Ishikawa (cell line): Measurements from ENCODE around the gene FURIN.

ENCODE experiments used
- RAD21 ChIP-seq: IDR thresholded peaks from 2 replicates; pipeline ENCODE4 v1.6.1; 2012; ENCODE audit warnings: low read depth
- TF ChIP-seq, protein P1 (sequence below): IDR thresholded peaks from 2 replicates; pipeline ENCODE4 v1.6.1; 2012; ENCODE audit warnings: low read depth, mild to moderate bottlenecking
- TF ChIP-seq, protein P2 (sequence below): IDR thresholded peaks from 2 replicates; pipeline ENCODE4 v1.6.1; 2012

DNA sequence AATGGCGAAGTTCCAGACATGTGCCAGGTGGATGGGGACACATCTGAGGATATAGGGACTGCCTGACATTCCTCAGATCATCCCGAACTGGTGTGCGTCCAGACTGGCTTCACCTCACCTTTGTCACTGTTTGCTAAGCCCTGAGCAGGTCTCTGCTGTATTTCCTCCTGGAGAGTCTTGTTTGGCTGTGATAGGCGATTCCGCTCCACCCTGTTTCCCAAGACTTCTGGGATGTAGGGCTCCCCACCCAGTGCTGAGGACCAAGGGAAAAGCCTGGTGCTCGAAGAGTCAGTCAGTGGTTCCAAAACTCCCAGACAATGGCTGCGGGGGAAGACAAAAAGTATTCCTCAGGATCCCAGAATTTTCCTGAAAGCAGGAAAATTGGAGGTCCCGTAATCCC is 11.1 kb upstream of the FURIN start:
- TF ChIP-seq, protein P1, sequence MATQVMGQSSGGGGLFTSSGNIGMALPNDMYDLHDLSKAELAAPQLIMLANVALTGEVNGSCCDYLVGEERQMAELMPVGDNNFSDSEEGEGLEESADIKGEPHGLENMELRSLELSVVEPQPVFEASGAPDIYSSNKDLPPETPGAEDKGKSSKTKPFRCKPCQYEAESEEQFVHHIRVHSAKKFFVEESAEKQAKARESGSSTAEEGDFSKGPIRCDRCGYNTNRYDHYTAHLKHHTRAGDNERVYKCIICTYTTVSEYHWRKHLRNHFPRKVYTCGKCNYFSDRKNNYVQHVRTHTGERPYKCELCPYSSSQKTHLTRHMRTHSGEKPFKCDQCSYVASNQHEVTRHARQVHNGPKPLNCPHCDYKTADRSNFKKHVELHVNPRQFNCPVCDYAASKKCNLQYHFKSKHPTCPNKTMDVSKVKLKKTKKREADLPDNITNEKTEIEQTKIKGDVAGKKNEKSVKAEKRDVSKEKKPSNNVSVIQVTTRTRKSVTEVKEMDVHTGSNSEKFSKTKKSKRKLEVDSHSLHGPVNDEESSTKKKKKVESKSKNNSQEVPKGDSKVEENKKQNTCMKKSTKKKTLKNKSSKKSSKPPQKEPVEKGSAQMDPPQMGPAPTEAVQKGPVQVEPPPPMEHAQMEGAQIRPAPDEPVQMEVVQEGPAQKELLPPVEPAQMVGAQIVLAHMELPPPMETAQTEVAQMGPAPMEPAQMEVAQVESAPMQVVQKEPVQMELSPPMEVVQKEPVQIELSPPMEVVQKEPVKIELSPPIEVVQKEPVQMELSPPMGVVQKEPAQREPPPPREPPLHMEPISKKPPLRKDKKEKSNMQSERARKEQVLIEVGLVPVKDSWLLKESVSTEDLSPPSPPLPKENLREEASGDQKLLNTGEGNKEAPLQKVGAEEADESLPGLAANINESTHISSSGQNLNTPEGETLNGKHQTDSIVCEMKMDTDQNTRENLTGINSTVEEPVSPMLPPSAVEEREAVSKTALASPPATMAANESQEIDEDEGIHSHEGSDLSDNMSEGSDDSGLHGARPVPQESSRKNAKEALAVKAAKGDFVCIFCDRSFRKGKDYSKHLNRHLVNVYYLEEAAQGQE, result no peak
- TF ChIP-seq RAD21, result no peak
- TF ChIP-seq, protein P2, sequence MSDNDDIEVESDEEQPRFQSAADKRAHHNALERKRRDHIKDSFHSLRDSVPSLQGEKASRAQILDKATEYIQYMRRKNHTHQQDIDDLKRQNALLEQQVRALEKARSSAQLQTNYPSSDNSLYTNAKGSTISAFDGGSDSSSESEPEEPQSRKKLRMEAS, result no peak
